ENCODE measurements around the gene PDZD7.
A peak's percentile ranks its signal among the peaks of the same experiment; 100 is the strongest.

Gene PDZD7

DNA sequence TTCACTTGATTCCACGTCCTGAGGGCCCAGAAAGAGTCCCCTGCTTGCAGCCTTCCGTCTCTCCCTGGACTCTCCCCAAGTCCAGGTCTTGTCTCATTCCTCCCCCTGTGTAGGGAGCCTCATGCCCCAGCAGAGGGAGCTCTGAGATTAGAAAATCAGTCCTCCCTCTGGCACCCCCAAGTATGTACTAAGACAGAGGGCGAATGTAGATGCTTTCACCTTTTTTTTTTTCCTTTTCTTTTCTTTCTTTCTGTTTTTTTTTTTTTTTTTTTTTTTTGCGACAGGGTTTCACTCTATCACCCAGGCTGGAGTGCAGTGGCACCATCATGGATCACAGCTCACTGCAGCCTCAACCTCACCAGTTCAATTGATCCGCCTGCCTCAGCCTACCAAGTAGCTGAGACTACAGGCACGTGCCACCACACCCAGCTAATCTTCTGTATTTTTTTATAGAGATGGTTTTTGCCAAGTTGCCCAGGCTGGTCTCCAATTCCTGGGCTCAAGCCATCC is 10.4 kb upstream of the PDZD7 start:
- Histone ChIP-seq H3K4me2 (ENCODE audit: insufficient read depth, low read length) (peak overlapping the region; percentile 88), H3K36me3 (ENCODE audit: insufficient read depth, low read length) (no peaks in the 10 kb centered on the region), H3K27ac (ENCODE audit: low read length) (peak overlapping the region; percentile 88; the same call in 1 of the 2 replicates), H3K27me3 (ENCODE audit: insufficient read depth, low read length, poor library complexity) (no peaks in the 10 kb centered on the region), H3K9ac (ENCODE audit: low read depth, low read length) (no peak overlapping the region), H3K79me2 (ENCODE audit: insufficient read depth, low read length) (peaks cover 9% of the 10 kb centered on the region), H3K4me1 (ENCODE audit: insufficient read depth, low read length) (peaks cover 29% of the 10 kb centered on the region), H4K20me1 (ENCODE audit: insufficient read depth, low read length) (peaks cover 13% of the 10 kb centered on the region; the same call in 1 of the 2 replicates), H3K4me3 (ENCODE audit: low read depth in 1 of 2, low read length in 2 of 2) (no peak overlapping the region), H2AFZ (ENCODE audit: low read depth, low read length) (no peak overlapping the region), H3K9me3 (ENCODE audit: insufficient read depth, low read length, severe bottlenecking) (no peaks in the 10 kb centered on the region)
- DNase-seq (peak; percentile 82), ATAC-seq (ENCODE audit: insufficient read depth, low read depth) (peak; percentile 80)
- TF ChIP-seq EZH2 (IDR thresholded peaks at IDR 0.05; ENCODE audit: borderline replicate concordance, low read depth, low read length, severe bottlenecking) = no peak
- peak; percentile 93 for TF ChIP-seq CTCF (IDR thresholded peaks at IDR 0.05; ENCODE audit: borderline replicate concordance, extremely low read depth, low read length, poor library complexity, severe bottlenecking)

- no peak overlapping the region for H3K4me3 ChIP-seq (ENCODE audit: low read depth in 1 of 2, low read length in 2 of 2)
- H3K27me3 ChIP-seq (ENCODE audit: insufficient read depth, low read length, poor library complexity) = no peaks in the 10 kb centered on the region
- no peak overlapping the region for H3K4me2 ChIP-seq (ENCODE audit: insufficient read depth, low read length)
- no peak for DNase-seq
- H2AFZ ChIP-seq (ENCODE audit: low read depth, low read length) = no peak overlapping the region
- H3K4me1 ChIP-seq (ENCODE audit: insufficient read depth, low read length) = peaks cover 29% of the 10 kb centered on the region
- TF ChIP-seq EZH2 (IDR thresholded peaks at IDR 0.05; ENCODE audit: borderline replicate concordance, low read depth, low read length, severe bottlenecking) = no peak
- no peak for TF ChIP-seq CTCF (IDR thresholded peaks at IDR 0.05; ENCODE audit: borderline replicate concordance, extremely low read depth, low read length, poor library complexity, severe bottlenecking)
- H3K9me3 ChIP-seq (ENCODE audit: insufficient read depth, low read length, severe bottlenecking) = no peaks in the 10 kb centered on the region
- peaks cover 13% of the 10 kb centered on the region; the same call in 1 of the 2 replicates for H4K20me1 ChIP-seq (ENCODE audit: insufficient read depth, low read length)
- H3K9ac ChIP-seq (ENCODE audit: low read depth, low read length) = no peak overlapping the region
- no peaks in the 10 kb centered on the region for H3K36me3 ChIP-seq (ENCODE audit: insufficient read depth, low read length)
- ATAC-seq (ENCODE audit: insufficient read depth, low read depth) = no peak
- peaks cover 9% of the 10 kb centered on the region for H3K79me2 ChIP-seq (ENCODE audit: insufficient read depth, low read length)
- no peak overlapping the region for H3K27ac ChIP-seq (ENCODE audit: low read length)
These were observed 9.9 kb upstream of the PDZD7 start for GRCh38 chr10:101040851-101041250.

- H3K4me1 ChIP-seq (ENCODE audit: insufficient read depth, low read length) = peaks cover 29% of the 10 kb centered on the region
- H4K20me1 ChIP-seq (ENCODE audit: insufficient read depth, low read length) = peaks cover 13% of the 10 kb centered on the region; the same call in 1 of the 2 replicates
- no peak overlapping the region for H3K9ac ChIP-seq (ENCODE audit: low read depth, low read length)
- no peak for DNase-seq
- no peak overlapping the region for H3K4me2 ChIP-seq (ENCODE audit: insufficient read depth, low read length)
- no peak overlapping the region for H3K4me3 ChIP-seq (ENCODE audit: low read depth in 1 of 2, low read length in 2 of 2)
- H3K79me2 ChIP-seq (ENCODE audit: insufficient read depth, low read length) = peaks cover 9% of the 10 kb centered on the region
- ATAC-seq (ENCODE audit: insufficient read depth, low read depth) = no peak
- H3K27me3 ChIP-seq (ENCODE audit: insufficient read depth, low read length, poor library complexity) = no peaks in the 10 kb centered on the region
- no peaks in the 10 kb centered on the region for H3K36me3 ChIP-seq (ENCODE audit: insufficient read depth, low read length)
- H3K27ac ChIP-seq (ENCODE audit: low read length) = no peak overlapping the region
- no peak overlapping the region for H2AFZ ChIP-seq (ENCODE audit: low read depth, low read length)
- H3K9me3 ChIP-seq (ENCODE audit: insufficient read depth, low read length, severe bottlenecking) = no peaks in the 10 kb centered on the region
- no peak for TF ChIP-seq CTCF (IDR thresholded peaks at IDR 0.05; ENCODE audit: borderline replicate concordance, extremely low read depth, low read length, poor library complexity, severe bottlenecking)
- no peak for TF ChIP-seq EZH2 (IDR thresholded peaks at IDR 0.05; ENCODE audit: borderline replicate concordance, low read depth, low read length, severe bottlenecking)
These were observed 9.1 kb upstream of the PDZD7 start for GRCh38 chr10:101040061-101040460.
